NCI-H524 treated with DMSO at 0.1 percent for 48 hours (cell line): ENCODE data around the gene ME3.
"Not testable (repeated sequence)": the region's sequence is repeated elsewhere in the genome, so short reads cannot be mapped to it uniquely, and the experiment has no call there.

ENCODE experiments used
- DNase-seq: peaks from one replicate; lab custom pipeline; 2025; lab: John Stamatoyannopoulos, UW

Gene ME3

DNA sequence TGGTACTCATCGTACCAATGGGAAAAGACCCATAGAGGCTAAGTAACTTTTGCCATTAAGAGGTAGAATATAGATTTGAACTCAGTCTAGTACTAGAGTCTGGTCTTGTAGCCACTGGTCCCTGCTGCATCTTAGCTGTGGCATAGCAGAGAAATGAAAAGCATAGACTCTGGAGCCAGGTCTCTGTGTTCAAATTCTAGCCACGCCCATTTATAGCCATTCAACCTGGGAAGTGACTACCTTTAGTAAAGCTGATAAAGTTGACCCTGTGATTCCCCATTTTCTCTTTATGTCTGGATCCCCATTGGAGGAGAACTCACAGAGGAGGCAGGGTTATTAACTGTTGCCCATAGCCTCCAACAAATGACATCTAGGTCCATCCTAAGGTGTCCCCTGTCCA is 113.6 kb downstream of the ME3 start:
- DNase-seq, result no peak

- DNase-seq, result no peak
These were observed 114.2 kb downstream of the ME3 start for GRCh38 chr11:86558207-86558606.

GRCh38 chr11:86555866-86556265 is 116.5 kb downstream of the ME3 start:
- DNase-seq, result no peak

GRCh38 chr11:86555401-86555800 is 117.0 kb downstream of the ME3 start:
- DNase-seq, result no peak

DNA sequence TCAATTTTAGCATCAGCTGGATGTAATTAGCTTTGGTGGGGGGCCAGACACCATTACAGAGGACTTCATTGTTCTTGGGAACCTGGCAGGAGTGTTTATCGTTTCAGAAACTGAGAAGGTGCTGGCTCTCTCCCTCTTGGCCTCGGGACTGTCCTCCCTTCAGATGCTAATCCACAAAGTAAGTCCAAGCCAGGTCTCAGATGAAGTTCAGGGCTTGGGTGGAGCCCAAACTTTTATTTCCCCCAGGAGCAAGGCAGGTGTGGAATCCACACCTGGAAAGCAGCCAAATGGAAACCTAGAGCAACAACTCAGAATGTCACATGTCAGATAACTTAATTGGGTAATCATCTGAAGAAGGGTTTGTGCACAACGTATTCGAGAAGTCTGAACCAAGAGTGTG is 119.2 kb downstream of the ME3 start:
- DNase-seq, result no peak

- no peak for DNase-seq
These were observed 120.9 kb downstream of the ME3 start for GRCh38 chr11:86551288-86552092.

GRCh38 chr11:86550757-86551156 is 121.7 kb downstream of the ME3 start:
- DNase-seq, result no peak

- no peak for DNase-seq
These were observed 124.0 kb downstream of the ME3 start for GRCh38 chr11:86548271-86548917.

DNA sequence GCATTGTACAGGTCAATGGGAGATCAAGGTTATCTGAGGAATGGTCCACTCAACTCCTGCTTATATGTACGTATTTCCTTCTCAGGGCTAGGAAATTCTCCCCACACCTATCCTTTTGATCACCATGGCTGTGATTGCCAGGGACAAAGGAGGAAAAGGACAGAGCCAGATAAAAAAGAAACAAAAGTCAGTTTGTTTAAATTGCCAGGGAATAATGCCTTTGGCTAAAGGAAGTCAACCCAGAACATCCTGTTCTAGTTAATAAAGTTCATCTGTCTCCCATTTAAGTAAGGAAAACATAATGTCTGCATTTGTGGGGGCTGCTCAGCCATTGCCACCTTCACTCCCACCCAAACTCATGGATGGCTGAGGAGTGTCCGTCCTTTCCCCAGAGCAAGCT is 124.7 kb downstream of the ME3 start:
- no peak for DNase-seq

DNA sequence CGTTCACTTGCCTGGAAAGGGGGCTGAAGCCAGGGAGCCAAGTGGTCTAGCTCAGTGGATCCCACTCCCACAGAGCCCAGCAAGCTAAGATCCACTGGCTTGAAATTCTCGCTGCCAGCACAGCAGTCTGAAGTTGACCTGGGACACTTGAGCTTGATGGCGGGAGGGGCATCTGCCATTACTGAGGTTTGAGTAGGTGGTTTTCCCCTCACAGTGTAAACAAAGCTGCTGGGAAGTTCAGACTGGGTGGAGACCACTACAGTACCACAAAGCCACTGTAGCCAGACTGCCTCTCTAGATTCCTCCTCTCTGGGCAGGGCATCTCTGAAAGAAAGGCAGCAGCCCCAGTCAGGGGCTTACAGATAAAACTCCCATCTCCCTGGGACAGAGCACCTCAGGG is 131.1 kb downstream of the ME3 start:
- not testable (repeated sequence) for DNase-seq

DNA sequence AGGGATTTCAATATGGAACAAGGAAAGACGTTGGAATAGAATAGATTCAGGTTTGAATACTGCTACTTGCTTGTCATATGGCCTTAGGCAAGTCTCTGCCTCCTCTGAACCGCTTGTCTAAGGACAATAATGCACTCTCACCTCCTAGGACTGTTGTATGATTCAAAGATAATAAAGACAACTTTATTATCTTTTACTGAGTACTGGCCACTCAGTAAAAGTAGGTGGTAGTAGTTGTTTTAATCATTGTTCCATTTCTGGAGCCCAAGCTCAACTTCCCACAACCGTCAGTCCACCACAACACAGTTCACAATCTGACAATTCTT is 134.2 kb downstream of the ME3 start:
- no peak for DNase-seq

DNA sequence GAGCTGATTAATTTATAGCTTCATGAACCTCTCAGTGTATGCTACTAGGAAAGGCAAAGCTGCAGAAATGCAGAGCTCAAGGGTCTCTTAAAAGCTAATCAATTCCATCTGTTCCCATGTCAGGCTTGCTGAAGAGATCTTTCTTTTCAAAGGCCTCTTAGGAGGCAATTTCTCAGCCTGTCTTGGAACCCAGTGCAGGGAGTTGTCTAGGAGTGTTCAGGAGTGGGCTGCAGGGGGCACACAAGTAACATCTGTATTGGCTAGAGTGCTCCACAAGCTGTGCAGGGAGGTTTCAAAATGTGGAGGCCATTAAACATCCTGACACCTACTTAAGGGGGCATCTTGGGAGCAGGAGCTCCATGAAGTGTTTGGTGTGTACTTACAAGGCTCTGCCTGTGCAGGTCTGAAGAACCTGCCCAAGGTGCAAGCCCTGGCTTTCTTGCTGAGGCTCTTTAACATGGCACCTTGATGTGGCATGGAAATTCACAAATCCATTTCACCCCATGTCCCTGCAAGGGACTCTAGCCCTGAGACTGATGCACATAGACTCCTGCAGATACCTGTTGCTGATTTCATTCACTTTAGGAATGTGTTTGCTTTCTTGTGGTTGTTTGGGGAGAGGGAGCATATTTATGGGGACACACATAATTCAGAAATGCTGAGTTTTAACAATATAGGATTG is 134.7 kb downstream of the ME3 start:
- peak; percentile 70 for DNase-seq

GRCh38 chr11:86535773-86536172 is 136.6 kb downstream of the ME3 start:
- DNase-seq, result no peak

- no peak for DNase-seq
These were observed 147.6 kb downstream of the ME3 start for GRCh38 chr11:86524620-86525352.

- no peak for DNase-seq
These were observed 148.4 kb downstream of the ME3 start for GRCh38 chr11:86523738-86524619.

DNA sequence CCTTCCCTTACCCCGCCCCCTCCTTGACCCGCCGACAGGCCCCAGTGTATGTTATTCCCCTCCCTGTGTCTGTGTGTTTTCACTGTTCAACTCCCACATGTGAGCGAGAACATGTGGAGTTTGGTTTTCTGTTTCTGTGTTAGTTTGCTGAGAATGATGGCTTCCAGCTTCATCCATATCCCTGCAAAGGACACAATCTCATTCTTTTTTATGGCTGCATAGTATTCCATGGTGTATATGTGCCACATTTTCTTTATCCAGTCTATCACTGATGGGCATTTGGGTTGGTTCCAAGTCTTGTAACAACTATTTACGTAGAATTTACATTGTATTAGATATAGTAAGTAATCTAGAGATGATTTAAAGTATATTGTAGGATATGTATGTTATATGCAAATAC is 149.9 kb downstream of the ME3 start:
- not testable (repeated sequence) for DNase-seq

DNA sequence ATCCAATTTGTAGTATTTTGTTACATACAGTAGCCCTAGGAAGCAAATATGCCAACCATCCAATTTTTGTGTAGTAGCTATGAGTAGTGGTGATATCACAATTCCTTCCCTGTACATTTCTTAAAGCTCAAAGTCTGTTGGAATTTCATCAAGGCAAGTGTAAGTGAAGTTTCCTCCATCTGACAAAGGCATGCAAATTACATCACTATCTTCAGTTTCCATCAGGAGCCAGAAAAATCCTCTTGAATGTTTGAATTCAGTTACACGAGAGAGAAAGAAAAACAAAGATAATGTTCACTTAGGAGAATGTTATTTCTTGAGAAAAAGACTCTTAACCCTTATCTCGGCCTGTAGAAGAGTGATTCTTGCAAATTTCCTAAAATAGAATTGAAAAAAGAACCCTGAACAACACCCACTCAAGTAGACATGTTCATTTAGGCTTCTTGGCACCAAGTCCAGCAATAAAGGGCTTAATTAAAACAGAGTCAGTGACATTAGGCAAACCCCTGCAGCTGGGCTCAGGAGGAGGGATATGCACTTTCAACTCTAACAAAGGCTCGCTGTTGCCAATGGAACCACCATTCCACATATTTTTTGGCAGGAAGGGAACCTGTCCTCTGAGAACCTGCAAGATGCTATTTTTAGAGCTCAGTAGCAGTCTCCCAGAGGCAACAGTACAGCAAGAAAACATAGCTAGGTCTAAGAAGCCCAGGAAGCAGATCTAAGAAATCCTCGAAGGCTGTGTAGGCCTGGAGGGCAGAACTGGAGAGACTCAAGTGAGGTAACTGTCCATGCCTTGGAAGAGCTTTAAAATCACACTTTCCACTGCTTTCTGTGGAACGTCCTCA is 153.1 kb downstream of the ME3 start:
- DNase-seq, result no peak

DNA sequence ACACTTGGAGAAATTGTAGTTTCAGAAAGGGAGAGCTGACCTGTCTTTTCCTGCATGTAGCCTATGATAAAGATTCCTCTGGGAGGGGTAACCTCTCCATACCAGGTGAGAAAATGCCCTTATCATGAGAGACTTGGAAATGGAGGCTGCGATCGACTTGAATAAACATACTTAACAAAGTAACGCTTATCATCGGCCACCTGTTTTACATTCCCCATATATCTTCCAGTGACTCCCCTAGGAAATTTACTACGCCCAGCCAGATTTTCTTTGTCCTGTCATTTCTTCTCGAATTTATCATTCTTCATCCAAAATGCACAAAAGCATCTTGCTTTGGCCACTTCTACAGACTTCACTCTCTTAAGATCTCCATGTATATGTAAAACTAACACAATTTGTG is 154.2 kb downstream of the ME3 start:
- no peak for DNase-seq

DNA sequence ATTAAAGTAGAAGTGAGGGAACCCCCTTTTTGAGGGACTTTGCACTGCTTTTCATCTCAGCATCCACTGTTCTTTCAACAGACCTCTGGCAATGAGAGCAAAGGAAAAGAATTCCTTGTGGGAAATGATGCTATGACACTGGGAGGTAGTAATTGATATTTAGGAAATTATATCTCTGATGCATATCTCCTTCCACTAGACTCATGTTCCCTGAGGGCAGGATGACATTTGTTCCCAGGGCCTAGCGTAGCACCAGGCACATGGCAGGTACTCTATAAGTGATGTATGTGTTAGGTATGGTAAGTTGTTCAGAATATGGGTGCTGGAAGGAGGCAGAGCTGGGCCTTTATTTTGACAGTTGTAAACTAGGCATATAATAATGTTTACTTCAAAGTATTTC is 154.9 kb downstream of the ME3 start:
- no peak for DNase-seq

DNA sequence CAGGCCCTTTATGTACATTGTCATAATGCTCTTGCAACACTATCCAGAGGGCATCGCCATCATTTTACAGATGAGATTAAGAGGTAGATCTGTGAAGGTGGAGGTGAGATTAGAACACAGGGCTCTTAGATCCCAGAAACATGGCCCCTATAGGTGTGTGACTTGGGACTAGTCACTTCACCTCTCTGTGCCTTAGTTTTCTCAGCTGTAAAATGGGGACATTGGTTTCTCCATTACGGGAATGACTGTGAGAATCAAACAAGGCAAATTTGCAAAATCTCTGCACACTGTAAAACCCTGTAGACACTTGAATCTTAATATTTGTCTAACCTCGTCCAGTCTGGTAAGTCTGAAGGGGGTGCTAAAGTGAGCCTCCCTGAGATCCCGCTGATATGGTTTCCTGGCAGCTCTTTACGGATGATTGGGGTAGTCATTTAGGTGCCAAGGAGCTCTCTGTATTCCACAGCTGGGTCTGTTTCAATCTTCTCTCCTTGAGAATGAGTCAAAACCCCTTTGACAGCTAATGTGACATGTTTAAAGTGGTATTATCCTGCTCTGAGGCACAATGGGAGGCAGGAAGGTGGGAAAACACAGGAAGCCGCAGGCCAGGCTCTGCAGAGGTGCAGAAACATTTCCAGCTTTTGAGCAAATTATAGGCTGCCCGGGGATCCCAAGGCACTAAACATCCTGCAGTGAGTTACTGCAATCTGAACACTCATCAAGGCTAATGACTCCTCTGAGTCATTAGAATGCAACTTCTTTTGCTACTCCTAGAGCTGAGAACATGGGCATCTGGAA is 156.9 kb downstream of the ME3 start:
- no peak for DNase-seq
